Measurements from ENCODE around the gene PFN4.
A peak's percentile ranks its signal among the peaks of the same experiment; 100 is the strongest.
"Not testable (repeated sequence)": the region's sequence is repeated elsewhere in the genome, so short reads cannot be mapped to it uniquely, and the experiment has no call there.

The PFN4 gene

DNA sequence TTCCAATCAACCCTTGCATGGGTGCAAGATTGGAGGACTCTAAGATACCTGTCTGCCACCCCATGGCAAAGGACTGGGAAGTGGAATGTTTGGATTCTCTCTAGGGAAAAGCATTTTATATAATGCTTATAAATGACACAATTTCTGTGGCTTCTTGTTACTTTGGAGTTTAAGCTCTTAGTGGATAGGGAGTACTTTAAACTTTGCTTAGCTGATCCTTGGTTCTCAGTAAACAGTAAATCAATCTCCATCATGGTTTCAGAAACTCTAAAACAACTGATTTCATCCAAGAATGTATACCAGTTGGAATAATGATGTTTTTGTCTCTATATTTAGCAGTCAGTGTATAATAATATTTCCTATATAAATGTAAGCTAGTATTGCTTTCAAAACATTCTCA lies 37.6 kb upstream of the PFN4 start:
- TF ChIP-seq, protein P1, sequence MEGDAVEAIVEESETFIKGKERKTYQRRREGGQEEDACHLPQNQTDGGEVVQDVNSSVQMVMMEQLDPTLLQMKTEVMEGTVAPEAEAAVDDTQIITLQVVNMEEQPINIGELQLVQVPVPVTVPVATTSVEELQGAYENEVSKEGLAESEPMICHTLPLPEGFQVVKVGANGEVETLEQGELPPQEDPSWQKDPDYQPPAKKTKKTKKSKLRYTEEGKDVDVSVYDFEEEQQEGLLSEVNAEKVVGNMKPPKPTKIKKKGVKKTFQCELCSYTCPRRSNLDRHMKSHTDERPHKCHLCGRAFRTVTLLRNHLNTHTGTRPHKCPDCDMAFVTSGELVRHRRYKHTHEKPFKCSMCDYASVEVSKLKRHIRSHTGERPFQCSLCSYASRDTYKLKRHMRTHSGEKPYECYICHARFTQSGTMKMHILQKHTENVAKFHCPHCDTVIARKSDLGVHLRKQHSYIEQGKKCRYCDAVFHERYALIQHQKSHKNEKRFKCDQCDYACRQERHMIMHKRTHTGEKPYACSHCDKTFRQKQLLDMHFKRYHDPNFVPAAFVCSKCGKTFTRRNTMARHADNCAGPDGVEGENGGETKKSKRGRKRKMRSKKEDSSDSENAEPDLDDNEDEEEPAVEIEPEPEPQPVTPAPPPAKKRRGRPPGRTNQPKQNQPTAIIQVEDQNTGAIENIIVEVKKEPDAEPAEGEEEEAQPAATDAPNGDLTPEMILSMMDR (IDR thresholded peaks at IDR 0.05; ENCODE audit: control insufficient read depth, insufficient read depth, low read depth, low read length, missing control alignments), result no peak
- no peak overlapping the region for H3K4me3 ChIP-seq (ENCODE audit: control insufficient read depth, low read depth, low read length)
- no peak for DNase-seq (ENCODE audit: low read depth)

DNA sequence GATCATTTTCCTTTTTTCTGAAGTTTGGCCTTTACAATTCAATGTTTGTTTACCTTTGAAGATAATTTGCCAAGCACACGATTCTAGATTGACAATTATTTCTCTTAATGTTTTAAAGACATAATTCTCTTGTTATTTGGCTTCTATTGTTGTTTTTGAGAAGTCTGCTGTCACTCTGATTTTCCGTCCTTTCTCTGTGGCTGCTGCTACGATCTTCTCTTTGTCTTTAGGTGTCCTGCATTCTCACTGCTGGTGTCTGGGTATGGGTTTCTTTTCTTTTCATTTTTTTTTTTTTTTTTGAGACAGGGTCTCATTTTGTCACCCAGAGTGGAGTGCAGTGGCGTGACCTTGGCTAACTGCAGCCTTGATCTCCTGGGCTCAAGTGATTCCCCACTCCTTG lies 36.6 kb upstream of the PFN4 start:
- no peak for DNase-seq (ENCODE audit: low read depth)
- H3K4me3 ChIP-seq (ENCODE audit: control insufficient read depth, low read depth, low read length), result no peak overlapping the region
- TF ChIP-seq, protein P1 (IDR thresholded peaks at IDR 0.05; ENCODE audit: control insufficient read depth, insufficient read depth, low read depth, low read length, missing control alignments), result no peak

DNA sequence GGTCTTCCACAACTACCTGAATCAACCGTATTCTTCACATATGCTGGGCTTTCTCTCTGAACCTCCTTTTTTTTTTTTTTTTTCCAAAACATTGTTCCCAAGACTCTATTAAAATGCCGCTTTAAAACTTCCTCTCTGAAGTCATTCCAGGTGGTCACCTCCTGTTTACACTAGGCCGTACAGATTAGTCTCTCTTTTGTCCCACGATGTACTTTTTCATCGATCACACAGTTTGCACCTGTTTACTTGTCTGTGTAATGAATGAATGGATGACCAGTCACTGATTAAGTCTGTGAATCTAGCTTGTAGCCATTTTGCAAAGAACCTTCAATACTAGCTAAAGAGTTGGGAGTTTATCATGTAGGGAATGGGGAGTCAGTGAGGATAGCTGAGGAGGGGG lies 35.0 kb upstream of the PFN4 start:
- no peak overlapping the region for H3K4me3 ChIP-seq (ENCODE audit: control insufficient read depth, low read depth, low read length)
- TF ChIP-seq, protein P1 (IDR thresholded peaks at IDR 0.05; ENCODE audit: control insufficient read depth, insufficient read depth, low read depth, low read length, missing control alignments), result no peak
- no peak for DNase-seq (ENCODE audit: low read depth)

DNA sequence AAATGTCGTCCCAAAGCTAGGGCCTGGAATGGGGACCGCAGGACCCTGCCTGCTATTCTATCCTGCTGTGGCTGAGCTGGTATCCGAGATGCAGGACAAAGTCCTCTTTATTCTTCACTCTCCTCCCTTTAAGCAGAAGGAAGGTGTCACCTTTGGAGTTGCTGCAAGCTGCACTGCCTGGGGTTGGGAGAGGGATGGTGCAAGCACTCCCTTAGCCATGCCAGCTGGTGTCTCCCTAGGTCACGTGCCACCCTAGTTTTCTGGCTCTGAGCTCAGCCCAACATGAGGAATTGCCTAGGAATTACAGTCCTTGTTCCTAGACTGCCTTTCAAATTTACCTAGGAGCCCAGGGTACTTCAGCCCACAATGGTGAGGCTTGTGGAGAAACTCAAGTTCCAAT lies 30.3 kb upstream of the PFN4 start:
- DNase-seq (ENCODE audit: low read depth), result no peak
- TF ChIP-seq, protein P1 (IDR thresholded peaks at IDR 0.05; ENCODE audit: control insufficient read depth, insufficient read depth, low read depth, low read length, missing control alignments), result no peak
- no peak overlapping the region for H3K4me3 ChIP-seq (ENCODE audit: control insufficient read depth, low read depth, low read length)

DNA sequence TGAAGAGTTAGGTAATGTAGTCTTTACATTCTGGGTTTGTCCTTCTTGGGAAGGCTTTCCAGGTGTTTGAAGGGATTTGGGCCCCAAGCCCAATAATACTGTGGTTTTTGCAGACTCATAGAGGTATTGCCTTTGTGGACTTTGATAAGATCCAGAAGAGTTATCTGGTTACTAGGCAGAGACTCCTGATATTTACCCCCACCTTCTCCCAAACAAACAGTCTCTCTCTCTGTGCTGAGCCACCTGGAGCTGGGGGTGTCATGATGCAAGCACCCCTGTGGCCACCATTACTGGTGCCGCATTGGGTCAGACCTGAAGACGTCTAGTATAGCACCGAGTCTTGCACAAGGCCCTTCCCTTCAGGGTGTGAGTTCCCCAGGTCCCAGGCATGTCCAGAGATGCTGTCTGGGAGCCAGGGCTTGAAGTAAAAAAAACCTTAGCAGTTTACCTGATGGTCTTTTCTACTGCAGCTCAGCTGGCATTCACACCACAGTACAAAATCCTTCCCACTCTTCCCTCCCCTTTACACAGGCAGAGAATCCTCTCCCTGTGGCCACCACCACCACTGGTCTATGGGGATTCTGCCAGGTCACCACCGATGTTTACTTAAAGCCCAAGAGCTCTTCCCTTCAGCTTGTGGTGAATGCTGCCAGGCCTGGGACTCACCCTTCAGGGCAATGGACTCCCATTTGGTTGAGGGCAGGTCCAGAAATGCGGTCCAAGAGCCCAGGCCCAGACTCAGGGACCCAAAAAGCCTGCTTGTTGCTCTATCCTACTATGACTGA lies 29.5 kb upstream of the PFN4 start:
- H3K4me3 ChIP-seq (ENCODE audit: control insufficient read depth, low read depth, low read length), result no peak overlapping the region
- DNase-seq (ENCODE audit: low read depth), result no peak

DNA sequence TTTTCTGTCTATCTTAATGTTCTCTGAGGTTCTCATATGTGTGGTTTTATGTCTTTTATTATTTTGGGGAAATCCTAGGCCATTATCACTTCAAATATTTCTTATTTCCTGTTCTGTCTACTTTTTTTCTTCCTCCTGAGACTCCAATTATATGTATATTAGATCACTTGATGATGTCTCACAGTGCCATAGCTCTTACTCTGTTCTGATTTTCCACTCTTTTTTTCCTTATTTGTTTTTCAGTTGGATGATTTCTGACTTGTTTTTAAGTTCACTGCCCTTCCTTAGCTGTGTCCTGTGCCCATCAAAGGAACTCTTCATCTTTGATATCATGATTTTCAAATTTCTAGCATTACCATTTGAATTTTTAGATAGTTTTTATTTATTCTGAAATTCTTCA lies 24.2 kb upstream of the PFN4 start:
- TF ChIP-seq, protein P1 (IDR thresholded peaks at IDR 0.05; ENCODE audit: control insufficient read depth, insufficient read depth, low read depth, low read length, missing control alignments), result no peak
- no peak overlapping the region for H3K4me3 ChIP-seq (ENCODE audit: control insufficient read depth, low read depth, low read length)
- no peak for DNase-seq (ENCODE audit: low read depth)

More for the DNA sequence above, 29.5 kb upstream of the PFN4 start:
- TF ChIP-seq, protein P1 (IDR thresholded peaks at IDR 0.05; ENCODE audit: control insufficient read depth, insufficient read depth, low read depth, low read length, missing control alignments), result no peak

DNA sequence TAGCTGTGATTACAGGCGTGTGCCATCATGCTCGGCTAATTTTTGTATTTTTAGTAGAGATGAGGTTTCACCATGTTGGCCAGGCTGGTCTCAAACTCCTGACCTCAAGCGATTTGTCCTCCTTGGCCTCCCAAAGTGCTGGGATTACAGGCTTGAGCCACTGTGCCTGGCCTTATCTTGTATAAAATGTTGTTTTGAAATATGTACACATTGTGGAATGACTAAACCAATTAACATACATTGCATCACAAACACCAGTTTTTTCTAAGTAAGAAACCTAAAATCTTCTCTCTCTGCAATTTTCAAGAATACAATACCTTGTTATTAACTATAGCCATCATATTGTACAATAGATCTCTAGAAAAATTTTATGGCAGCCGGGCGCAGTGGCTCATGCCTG lies 17.2 kb upstream of the PFN4 start:
- DNase-seq (ENCODE audit: low read depth), result peak; percentile 3
- H3K4me3 ChIP-seq (ENCODE audit: control insufficient read depth, low read depth, low read length), result not testable (repeated sequence)

Measured in AG09309 (cell line).